Umbilical cord (tissue), 2 donors: ENCODE results near the gene KANSL1. TPM values are rescaled to one million over a fixed set of nuclear protein-coding genes. Genes with fewer than 3 reads are reported as not detected.

Experiments used
- DNase-seq: peaks from one replicate; pipeline ENCODE4 v3.0.0-alpha.2; 2015; ENCODE audit warnings: low spot score
- total RNA-seq: library from RNA; depleted of rRNA; stranded (reverse); fragments of >200 nt; gene quantifications from one replicate; pipeline ENCODE4 v1.2.3, GENCODE V29; 2014; ENCODE audit warnings: low replicate concordance; ENCODE audit not compliant: insufficient read depth

The KANSL1 gene
- total RNA-seq, 1 donor from 2014 or later = 83.5 TPM

- DNase-seq = no peak
Measured at GRCh38 chr17:46001390-46002310, 191.6 kb downstream of the KANSL1 start.

GRCh38 chr17:46000757-46001156, 192.5 kb downstream of the KANSL1 start:
- no peak for DNase-seq

DNA sequence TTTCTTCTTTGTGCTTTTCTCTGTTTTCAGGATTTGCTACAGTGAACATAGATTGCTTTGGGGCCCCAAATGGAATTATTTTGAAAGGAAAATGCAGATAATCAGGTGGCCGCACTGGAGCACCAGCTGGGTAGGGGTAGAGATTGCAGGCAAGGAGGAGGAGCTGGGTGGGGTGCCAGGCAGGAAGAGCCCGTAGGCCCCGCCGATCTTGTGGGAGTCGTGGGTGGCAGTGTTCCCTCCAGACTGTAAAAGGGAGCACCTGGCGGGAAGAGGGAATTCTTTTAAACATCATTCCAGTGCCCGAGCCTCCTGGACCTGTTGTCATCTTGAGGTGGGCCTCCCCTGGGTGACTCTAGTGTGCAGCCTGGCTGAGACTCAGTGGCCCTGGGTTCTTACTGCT, 192.9 kb downstream of the KANSL1 start:
- DNase-seq = no peak

- DNase-seq = no peak
Measured at GRCh38 chr17:45999900-46000290, 193.3 kb downstream of the KANSL1 start.

- no peak for DNase-seq
Measured at GRCh38 chr17:45998987-45999899, 194.0 kb downstream of the KANSL1 start, which contains the start of gene STH. Gene STH, plus strand, starts transcription at chr17:45999250. Its CDS starts 30 bp downstream, at chr17:45999280.

DNA sequence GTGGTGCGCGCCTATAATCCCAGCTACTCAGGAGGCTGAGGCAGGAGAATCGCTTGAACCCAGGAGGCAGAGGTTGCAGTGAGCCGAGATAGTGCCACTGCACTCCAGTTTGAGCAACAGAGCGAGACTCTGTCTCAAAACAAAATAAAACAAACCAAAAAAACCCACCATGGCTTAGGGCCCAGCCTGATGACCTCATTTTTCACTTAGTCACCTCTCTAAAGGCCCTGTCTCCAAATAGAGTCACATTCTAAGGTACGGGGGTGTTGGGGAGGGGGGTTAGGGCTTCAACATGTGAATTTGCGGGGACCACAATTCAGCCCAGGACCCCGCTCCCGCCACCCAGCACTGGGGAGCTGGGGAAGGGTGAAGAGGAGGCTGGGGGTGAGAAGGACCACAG, 195.6 kb downstream of the KANSL1 start:
- DNase-seq = no peak

GRCh38 chr17:45997166-45997565, 196.1 kb downstream of the KANSL1 start:
- no peak for DNase-seq

- no peak for DNase-seq
Measured at GRCh38 chr17:45996282-45996937, 196.8 kb downstream of the KANSL1 start.

DNA sequence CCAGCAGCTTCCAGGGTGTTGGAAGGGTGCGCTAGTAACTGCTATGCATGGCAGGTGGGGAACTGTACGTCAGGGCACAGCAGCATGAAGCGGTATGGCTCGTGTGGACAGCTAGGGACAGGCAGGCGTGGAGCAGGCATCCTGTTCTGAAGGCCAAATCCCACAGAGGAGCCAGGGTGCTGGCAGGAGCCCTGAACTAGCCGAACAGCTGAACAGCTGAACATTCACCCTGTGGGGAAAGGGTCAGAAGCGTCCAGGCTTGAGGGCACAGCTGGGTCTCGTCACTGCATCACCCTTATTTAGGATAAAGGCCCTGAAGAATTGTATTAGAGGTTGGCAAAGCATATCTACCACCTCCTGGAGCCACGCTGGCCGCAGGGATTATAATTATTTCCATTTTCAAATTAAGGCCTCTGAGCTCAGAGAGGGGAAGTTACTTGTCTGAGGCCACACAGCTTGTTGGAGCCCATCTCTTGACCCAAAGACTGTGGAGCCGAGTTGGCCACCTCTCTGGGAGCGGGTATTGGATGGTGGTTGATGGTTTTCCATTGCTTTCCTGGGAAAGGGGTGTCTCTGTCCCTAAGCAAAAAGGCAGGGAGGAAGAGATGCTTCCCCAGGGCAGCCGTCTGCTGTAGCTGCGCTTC, 197.5 kb downstream of the KANSL1 start:
- DNase-seq = no peak

DNA sequence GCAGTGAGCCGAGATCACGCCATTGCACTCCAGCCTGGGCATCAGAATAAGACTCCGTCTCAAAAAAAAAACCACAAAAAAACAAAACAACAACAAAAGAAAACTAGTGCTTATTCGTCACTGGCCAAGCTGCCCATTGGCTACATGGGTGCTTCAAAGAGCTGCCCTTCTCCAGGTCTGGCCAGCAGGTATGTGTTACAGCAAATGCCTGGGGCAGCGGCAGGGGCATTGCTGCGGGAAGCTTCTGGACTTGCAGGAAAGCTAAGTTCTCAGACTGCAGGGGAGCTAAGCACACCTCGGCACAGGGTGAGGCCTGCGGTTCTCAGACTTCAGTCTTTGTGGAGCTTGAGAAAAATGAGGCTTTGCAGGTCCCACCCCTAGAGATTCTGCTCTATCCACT, 198.2 kb downstream of the KANSL1 start:
- no peak for DNase-seq

- DNase-seq = no peak
Measured at GRCh38 chr17:45993962-45994627, 199.1 kb downstream of the KANSL1 start.

DNA sequence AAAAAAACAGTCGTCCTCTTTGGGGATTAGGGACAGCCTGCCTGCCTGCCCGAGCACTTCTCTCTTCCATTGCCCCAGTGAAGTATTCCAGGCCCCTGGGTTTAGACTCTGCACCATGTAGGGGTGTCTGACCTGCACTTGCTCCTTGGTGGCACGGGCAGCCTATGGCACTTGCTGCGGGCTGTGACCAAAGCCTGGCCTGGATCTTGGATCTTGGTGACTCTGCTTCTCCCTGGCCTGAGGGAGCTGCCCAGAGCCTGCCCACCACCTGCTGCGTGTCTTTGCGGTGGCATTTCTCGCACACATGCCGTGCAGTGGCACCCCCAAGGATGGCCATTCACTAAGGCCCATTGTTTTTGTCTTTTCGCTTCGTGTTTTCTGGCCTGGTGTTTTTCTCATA, 200.3 kb downstream of the KANSL1 start:
- no peak for DNase-seq

GRCh38 chr17:45992175-45992574, 201.1 kb downstream of the KANSL1 start:
- no peak for DNase-seq

DNA sequence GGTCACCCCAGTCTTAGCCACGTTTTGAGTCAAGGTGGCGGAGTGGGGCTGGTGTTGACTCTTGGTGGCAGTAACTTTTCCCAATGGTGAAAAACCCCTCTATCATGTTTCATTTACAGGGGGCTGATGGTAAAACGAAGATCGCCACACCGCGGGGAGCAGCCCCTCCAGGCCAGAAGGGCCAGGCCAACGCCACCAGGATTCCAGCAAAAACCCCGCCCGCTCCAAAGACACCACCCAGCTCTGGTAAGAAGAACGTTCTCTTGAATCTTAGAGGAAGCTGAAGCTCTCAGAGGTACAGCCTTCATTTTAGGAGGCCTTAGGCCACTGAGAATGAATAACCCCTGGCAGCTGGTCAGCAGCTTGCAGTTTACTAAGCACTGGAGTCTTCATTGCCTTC, 201.9 kb downstream of the KANSL1 start:
- DNase-seq = no peak

GRCh38 chr17:45990886-45991285, 202.3 kb downstream of the KANSL1 start:
- DNase-seq = no peak

DNA sequence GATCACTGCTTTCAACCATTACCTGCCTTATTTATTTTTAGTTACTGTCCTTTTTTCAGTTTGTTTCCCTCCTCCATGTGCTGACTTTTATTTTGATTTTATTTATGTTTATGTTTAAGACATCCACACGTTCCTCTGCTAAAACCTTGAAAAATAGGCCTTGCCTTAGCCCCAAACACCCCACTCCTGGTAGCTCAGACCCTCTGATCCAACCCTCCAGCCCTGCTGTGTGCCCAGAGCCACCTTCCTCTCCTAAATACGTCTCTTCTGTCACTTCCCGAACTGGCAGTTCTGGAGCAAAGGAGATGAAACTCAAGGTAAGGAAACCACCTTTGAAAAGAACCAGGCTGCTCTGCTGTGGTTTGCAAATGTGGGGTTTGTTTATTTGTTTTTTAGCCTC, 203.5 kb downstream of the KANSL1 start:
- no peak for DNase-seq

DNA sequence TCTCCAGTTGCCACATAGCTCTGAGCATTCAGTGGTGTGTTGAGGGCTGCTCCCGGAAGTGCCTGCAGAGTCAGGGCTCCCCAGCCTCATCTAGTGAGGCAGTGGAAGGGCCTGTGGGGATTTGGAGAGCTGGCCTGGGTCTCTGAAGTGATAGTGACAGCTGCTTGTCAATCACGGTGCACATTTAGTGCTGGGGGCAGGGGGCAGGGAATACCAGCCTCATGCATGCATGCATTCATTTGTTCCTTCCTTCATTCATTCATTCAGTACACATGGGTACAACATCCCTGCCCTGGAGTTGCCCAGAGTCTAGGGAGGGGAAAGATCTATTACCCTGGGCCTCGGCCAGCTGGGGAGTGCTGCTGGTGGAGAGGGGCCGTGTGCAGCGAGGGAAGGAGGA, 205.5 kb downstream of the KANSL1 start:
- no peak for DNase-seq

- no peak for DNase-seq
Measured at GRCh38 chr17:45986056-45986455, 207.2 kb downstream of the KANSL1 start.

DNA sequence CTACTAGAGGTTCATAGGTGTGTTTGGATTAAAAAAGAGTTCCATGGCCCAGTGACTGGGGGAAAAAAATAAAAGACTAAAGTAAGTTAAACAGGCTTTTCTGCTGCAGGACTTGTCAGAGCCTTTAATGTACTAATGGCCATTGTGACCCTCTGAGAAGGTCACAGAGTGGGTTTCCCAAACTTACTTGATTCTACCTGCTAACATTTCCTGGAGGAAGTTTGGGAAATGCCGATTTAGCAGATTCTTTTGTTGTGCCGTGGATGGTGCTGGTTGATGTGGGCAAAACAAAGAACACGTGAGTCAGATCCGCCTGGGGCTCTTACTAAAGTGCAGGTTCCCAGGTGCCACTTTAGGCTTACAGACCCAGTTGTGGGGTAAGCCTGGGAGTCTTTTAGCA, 207.8 kb downstream of the KANSL1 start:
- no peak for DNase-seq

- no peak for DNase-seq
Measured at GRCh38 chr17:45984368-45984767, 208.9 kb downstream of the KANSL1 start.
